HG03520 (cell line): ENCODE measurements around the gene MRNIP.
A peak's percentile ranks its signal among the peaks of the same experiment; 100 is the strongest.

Source experiments
- ATAC-seq: cut with Tn5 transposase; IDR thresholded peaks from one replicate; pipeline ENCODE4 v1.9.1; 2021; ENCODE audit warnings: mild to moderate bottlenecking, moderate library complexity; ENCODE audit not compliant: unreplicated experiment

Gene MRNIP

DNA sequence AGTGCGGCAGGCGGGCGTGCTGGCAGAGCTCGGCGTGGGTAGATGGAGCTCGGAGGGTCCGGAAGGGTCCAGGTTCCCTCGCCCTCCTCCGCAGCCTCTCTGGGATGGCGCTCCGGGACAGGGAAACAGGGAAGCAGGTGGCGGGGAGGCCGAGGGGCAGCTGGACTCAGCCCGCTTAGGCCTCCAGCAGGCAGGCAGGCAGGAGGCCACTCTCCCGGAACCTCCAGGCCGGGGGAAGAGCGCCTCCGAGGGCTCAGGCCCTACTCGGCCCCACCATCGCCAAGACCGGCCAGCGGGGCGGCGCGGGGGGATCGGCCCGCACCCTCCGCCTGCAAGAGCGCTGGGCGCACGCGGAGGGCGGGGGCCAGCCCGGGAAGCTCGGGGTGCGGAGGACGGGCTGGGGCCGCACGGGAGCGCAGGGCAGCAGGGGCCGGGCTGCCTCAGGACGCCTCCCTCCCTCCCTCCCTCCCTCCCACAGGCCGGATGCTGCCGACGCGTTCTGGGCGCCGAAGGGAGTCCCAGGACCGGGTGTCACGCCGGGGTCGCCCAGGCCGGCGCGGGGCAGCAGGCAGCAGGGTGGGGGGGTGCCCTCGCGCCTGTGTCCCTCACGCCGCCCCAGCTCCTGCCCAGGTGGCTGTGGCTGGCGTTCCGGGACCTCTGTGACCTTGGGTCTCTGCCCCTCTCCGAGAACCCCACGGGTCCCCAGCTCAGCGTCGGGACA lies 52.9 kb downstream of the MRNIP start:
- peak; percentile 10 for ATAC-seq

DNA sequence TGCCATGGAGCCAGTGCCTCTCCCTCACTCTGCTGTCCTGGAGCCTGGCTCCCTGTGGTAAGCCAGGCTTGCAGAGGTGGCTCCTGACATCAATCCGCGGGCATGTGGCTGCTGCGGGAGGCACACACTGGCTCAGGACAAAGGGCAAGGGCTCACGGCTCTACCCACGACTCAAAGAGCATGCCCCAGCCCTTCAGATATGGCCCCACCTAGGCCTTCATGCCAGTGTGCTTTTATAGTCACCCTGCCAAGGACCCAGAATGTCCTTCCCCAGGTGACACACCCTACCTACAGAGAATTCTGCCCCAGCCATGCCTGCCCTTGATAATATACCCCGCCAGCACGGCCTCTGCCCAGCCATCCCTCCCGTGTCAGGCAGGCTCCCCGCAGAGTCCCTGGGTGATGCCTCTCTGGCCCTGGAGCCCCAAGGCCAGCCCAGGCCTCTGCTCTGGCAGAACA lies 53.5 kb downstream of the MRNIP start:
- ATAC-seq, result no peak

DNA sequence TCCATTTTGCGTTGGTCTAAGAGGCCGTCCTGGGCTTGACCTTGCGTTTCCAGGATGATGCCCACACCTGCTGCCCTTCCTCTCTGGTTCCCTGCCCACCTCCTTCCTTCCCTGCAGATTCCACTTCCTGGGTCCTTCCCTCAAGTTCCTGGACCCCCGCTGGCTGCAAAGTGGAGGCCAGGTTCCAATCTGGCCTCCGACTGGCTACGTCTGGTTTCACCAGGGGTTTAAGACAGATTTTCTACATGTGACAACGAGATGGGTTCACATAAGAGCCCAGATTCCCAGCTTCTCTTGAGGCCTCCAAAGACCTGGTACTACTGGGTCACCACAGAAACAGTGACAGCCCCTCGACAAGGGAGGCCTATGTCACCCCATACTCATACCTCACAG lies 54.1 kb downstream of the MRNIP start:
- no peak for ATAC-seq

DNA sequence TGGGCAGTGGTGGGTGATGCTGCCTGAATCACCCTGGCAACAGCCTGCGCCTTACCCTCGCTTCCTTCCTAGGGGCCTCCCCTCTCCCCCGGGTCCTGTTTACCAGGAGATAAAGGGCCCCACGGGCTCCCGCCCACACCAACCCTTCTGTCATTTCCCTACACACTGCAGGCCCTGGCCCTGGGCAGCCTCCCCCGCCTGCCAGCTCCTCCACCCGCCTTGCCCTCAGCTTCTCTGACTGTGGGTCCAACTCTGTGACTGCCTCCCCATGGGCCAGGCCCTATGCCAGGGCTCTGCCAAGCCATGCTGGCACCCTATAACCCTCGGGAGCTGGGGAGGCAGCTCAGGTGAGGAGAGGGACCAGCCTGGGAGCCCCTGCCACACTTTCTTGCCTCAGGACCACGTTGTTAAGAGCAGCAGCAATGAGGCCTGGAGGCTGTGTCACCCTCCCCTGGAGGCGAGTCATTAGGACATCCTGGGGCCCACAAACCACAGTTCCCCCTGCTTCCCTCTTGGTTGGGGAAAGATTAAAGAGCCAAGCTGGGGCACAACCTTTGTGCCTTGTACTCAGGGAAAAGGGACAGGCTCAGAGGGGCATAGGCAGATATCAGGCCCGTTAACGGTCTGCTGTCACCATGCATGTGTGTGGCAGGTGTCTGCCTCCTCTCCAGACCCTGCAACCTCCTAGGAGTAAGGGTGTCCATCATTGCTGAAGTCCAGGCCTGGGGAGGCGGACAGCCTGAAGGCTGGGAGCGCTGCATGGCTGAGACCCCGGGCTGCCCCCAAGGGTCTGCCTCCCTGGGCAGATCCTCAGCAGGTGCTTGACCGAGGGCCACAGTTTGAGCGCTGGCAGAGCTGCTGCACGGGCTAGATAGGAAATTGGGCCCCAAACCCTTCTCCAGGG lies 54.7 kb downstream of the MRNIP start:
- ATAC-seq, result no peak

DNA sequence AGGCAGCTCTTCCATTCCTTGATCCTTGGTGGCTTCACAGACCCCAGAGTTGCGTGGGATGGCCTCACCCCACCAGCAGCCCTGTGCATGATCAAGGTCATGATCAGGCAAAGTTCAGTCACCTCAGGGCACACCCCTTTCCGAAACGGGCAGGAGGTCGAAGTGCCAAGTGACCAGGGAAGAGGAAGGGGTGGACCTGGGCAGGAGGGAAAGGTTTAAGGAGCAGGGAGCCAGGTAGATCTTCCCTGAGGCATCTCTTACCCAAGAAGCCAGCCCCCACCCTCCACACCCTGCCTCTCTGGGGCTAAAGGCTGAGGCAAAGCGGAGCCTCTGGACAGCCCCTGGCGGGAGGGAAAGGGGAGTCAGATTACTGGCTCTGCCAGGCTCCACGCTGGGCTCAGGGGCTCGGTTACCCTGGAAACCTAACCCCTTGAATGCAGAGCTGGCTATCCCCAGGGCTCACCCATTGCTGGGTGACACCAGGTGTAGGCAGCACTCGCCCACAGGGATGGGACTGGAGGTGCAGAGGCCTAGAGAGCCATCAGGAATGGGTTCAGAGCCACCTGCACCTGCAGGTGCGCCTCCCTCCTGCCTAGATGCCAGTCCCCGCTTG lies 55.6 kb downstream of the MRNIP start:
- no peak for ATAC-seq

DNA sequence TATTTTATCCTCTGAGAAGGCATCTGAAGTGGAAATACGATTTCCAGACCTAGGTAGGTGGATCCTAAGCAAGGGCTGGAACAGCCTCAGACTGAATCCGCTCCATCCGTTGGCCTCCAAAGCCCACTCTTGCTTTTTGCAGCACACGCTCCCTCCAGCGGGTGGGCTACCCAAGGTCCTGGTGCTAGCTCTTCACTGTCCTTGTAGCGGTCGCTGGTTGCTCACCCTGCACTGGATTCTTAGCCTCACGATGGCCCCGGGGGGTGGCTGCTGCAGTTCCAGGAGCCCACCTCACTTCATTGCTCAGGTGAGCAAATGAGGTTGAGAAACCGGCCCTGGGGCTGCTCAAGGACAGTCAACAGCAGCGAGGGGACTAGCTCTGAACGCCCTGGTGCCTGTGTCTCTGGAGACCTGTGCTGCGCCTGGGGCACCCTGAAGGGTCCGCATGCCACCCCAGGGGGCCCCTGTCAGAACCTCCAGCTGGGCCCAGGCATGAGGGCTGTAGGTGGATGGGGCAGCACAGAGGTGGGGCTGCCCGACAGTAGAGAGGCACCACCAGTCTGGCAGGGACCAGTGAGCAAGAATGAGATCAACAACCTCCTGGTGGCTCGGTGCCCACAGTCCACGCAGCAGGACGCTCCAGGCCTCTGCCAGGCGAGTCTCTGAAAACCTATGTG lies 56.3 kb downstream of the MRNIP start:
- ATAC-seq, result no peak

DNA sequence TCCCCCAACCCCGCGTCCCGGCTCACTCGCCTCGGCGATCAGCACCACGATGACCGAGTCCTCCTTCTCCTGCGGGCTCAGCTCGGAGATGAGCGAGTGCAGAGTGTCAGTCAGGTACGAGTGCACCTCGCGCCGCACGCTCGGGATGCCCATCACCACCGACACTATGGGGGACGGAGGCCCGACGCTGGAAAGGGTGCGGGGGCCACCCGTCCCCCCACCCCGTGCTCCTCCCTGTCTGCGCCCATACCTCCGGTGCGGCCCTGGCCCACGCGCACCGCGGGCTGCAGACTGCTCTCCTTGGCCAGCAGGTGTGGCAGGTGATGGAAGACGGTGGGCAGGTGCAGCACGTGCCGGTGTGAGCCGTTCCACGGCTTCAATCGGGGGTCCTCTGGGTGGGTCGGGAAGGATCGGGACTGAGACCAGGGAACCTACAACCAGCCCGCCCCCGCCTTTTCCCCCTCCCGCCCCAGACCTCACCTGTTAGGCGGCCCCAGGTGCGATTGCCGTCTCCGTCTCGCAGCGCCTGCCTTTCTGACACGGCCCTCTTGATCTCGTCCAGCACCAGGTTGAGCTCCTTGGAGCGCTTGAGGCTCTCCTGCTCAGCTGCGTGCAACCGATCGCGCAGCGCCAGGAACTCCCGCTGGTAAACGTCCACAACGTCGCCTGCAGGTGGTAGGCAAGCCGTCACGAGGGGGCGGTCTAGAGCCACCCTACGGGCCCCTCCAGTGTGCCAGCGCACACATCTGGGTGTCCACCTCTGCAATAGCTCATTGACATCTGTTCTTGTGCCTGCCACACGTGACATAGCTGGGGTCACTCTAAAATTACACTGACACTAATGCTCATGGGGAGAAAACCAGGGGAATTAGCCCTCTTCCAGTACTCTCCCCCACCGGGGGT lies 57.1 kb downstream of the MRNIP start:
- no peak for ATAC-seq

DNA sequence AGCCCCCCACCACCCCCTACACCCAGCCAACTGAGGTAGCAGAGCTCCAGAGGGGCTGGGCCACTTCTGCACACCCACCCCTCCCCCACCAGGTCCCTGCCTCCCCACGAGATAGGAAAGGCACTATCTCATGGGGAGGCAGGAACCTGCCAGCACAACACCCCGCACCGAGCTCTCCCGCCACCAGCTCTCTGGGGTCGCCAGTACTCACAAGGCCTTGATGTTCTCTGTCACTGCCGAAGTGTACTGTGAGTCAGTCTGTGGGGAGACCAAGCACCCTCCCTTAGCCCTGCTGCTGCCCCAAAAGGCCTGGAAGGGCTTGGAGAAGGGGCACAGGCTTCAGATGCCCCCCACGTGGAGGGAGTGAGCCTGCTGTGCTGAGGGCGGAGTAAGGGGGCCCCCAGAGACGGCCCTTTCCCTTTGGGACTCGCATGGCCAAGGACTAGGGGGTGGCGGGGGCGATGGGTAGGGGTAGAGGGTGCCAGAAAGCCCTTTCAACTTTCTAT lies 57.9 kb downstream of the MRNIP start:
- no peak for ATAC-seq

DNA sequence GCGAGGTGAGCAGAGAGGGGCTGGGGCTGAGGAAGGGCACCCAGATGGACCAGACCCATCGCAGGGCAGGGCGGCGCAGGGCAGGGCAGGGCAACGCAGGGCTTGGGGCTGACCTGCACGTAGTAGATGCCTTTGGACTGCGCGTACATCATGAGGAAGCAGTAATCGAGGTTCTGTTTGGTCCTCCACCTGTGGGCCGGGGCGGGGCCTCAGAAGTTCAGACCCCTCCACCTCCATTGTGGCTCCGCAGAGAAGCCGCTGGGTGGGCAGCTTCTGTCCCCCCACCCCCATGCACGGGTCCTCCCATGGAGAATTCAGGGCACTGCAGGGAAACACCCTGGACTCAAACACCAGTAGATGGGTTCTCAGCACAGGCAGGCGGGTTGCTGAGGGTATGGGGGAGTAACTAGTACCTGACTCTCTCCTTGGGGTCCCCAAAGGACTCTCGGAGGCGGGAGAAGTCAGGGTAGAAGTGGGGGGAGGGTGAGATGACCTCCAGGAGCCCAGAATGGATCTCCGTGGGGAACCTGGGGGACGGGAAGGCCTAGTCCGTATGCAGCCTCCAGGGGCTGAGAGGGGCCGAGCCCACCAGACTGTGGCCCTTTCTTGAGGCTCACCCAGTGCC lies 58.4 kb downstream of the MRNIP start:
- ATAC-seq, result no peak

DNA sequence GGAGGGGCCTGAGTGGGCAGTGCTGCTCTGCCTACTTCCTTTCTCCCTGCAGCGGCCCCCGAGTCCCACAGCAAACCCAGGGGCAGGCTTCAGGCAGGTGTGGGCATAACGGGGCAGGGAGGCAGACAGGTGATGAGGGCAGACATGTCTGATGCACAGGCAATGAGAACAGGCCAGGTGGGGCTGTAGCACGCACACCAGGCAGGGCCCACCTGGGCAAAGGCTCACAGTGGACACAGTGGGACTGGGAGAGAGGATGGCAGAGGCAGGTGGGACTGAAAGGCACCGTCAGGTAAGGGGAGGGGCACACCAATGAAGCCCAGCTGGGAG lies 59.0 kb downstream of the MRNIP start:
- ATAC-seq, result no peak

DNA sequence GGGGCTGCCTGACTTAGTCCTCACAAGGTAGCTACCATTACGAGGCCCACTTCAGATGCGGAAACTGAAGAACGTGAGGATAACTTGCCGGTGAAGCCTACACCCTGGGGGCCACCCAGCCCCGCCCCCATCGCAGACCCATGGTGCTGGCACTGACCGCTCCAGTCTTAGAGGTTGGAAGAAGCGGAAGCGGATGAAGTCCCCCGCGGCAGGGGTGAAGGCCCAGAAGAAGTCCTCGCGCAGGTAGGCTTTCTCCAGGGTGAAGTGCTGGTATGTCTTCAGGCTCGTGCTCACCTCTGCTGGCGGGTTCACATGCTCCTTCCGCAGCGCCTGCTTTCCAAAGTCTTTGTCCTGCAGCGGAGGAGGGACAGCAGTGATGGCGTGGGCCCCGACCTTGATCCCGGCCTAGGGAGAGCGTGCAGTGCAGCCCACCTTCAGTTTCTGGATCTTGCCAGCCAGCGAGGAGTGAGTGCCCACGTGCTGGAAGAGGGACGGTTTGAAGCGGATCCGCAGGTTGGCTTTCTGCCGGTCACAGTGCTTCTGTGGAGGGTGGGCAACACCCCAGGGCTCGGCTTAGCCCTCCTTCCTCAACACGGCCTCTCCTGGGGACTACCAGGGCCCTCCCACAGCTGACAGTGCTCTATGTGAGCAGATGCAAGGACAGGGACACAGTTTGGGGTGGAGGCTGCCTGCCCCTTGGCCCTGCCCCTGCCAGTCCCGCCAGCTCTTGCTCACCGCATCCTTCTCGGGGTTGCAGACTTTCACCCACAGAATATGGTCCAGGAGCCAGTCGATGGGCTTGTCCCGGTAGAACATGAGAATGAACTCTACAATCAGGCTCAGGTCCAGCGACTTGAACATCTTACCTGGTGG lies 59.6 kb downstream of the MRNIP start:
- ATAC-seq, result no peak

DNA sequence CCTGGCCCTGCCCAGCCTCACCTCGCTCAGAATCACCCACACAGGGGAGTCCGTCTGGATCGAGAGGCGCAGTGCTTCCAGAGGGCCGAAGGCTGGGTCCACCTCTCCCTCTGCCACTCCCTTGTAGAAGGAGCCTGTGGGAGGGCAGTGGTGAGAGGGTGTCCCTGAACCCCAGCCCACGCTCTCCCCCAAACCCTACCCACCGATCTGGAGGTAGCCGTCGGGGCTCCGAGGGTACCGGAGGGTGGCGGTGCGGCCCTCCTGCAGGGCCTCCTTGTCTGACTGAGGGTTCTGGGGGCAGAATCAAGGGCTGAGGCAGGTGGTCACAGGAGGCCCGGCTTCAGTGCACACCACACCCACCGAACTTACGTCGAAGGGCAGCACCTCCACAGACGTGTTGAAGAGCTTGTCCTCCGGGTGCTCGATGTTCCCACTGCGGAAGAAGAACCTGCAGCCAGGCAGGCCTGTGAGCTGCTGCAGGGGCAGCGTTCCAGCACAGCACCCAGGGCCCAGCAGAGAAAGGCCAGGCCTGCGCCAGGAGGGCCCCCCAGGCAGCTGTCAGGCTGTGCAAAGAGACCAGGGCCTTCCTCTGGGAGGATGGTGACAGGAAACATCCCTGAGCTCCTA lies 60.4 kb downstream of the MRNIP start:
- ATAC-seq, result no peak

DNA sequence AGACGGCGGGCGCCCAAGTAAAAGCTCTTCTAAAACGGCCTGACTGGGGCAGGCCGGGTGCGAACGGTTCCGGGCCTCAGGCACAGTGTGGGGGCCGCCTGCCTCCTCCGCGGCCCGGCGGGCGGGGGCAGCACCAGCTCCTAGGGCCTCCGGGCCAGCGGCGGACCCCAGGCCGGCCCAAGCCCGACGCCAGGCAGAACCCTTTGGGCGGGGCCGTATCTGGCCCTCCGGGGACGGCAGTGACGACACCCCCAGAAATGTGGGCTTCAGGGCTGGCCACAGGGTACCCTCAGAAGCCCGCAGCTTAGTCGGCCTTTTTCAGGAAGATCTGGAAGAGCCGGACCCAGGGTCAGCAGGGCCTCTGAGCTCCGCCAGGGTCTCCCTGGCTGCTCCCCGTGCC lies 60.9 kb downstream of the MRNIP start:
- no peak for ATAC-seq

DNA sequence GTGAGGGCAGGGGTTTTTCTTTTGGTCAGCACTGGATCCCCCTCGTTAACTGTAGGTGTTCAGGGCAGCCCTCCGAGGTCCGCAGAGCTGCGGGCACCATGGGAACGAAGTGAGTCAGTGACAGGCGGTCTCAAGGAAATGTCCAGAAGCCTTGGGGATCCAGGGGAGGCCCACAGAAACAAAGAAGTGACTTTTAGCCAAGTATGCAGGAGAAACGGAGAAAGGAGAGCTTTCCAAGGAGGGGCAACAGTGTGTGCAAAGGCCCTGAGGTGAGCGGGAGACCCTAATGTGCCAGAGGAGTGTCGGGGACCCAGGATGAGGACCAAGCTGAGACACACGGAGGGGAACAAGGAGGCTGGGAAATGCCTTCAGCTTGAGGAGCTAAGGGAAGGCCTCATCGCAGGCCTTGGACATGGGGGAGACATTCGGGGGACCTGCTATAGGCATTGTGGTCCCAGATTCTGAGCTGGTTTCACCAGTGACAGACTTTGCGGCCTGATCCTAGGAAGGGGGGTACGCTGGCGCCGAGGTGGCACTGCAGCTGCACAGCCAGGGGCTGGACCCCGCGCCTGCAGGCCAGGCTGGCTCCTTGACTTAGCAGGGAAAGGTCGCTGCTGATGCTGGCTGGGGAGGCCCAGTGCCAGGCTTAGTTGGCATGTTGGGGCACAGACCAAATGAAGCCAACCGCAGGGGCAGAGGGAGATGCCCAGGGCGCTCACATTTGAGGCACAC lies 61.6 kb downstream of the MRNIP start:
- ATAC-seq, result no peak

DNA sequence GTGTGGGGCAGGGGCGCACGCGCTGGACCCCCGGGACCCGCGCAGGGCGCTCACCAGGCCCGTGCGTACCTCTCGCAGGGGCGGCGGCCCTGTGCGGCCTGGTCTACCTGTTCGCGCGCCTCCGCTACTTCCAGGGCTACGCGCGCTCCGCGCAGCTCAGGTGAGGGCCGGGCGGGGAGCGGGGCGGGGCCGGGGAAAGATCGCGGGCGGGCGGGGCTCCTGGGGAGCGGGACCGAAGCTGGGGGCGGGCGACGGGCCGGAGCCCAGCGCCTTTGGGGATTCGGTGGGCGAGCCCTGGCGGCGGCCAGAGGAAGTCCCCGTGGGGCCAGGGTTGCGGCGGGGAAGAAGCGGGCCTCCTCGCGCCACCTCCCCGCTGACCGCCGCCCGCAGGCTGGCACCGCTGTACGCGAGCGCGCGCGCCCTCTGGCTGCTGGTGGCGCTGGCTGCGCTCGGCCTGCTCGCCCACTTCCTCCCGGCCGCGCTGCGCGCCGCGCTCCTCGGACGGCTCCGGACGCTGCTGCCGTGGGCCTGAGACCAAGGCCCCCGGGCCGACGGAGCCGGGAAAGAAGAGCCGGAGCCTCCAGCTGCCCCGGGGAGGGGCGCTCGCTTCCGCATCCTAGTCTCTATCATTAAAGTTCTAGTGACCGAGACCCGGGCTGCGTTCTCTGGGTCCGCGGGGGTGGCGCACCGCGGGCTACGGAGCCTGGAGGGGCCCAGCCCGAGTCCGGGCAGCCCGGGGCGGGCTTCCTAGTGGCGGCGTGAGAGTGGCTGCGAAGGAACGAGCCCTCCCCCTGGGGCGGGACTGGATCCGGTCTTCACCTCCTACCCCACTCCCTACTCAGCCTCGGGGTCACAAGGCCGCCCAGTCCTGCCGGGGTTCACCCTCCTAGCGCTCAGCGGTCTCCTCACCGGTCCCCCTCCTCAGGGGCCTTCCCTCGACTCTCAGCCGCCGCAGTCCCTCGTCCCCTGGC lies 62.5 kb downstream of the MRNIP start:
- peak; percentile 64 for ATAC-seq
